Endothelial cell of umbilical vein (primary cell): ENCODE results near the gene RNF186. TPM values are rescaled to one million over a fixed set of nuclear protein-coding genes. Genes with fewer than 3 reads are reported as not detected.

Experiments used
- BruUV-seq: library from RNA; stranded (reverse); fragments of 400-500 nt; replicated peaks from 2 replicates; lab custom pipeline; 2021; lab: Mats Ljungman, UMichigan
- CTCF ChIA-PET: fragments of 300-600, 350-600 bp; sonication (Branson Sonifier 250); formaldehyde crosslinking; loops from one replicate; lab custom pipeline; 2021; ENCODE audit warnings: antibody characterized with exemption, inconsistent platforms; lab: Charles Lee
- POLR2A ChIA-PET: fragments of 300-600, 350-600 bp; sonication (Branson Sonifier 250); formaldehyde crosslinking; loops from one replicate; lab custom pipeline; 2021; ENCODE audit warnings: antibody characterized with exemption, inconsistent platforms; lab: Charles Lee
- DNase-seq: peaks from one replicate; pipeline ENCODE4 v3.0.0-alpha.2; 2011; ENCODE audit warnings: low read depth, low spot score
- FAIRE-seq: peaks from 2 replicates; lab custom pipeline; 2011; peaks lifted over from hg19 to GRCh38; lab: Jason Lieb, UNC
- H2AFZ ChIP-seq: 2 replicates; pipeline ENCODE4 v1.6.0; 2012; ENCODE audit warnings: low read depth, low read length, control low read depth, inconsistent platforms
- H3K27ac ChIP-seq: 2 replicates; pipeline ENCODE4 v1.5.1; 2011; ENCODE audit warnings: low read depth, mild to moderate bottlenecking, control low read depth, low read length, moderate library complexity; ENCODE audit not compliant: insufficient read depth
- H3K27me3 ChIP-seq, 2 experiments: 2 replicates each; pipeline versions ENCODE4 v1.6.0 to v1.6.1; 2011; ENCODE audit warnings: low read length in 2 of 2, mixed read lengths in 1 of 2; ENCODE audit not compliant: control insufficient read depth in 2 of 2, insufficient read depth in 2 of 2
- H3K36me3 ChIP-seq, 2 experiments: 2 replicates in 1 of 2; 3 replicates in 1 of 2; pipeline ENCODE4 v1.5.1; 2011; ENCODE audit warnings: low read length in 2 of 2, mild to moderate bottlenecking in 1 of 2, moderate library complexity in 1 of 2; ENCODE audit not compliant: control insufficient read depth in 2 of 2, insufficient read depth in 2 of 2; ENCODE audit errors: extremely low read depth in 1 of 2
- H3K4me1 ChIP-seq: 3 replicates; pipeline ENCODE4 v1.5.1; 2011; ENCODE audit warnings: mild to moderate bottlenecking, low read length; ENCODE audit not compliant: control insufficient read depth, insufficient read depth; ENCODE audit errors: extremely low read depth
- H3K4me2 ChIP-seq: 2 replicates; pipeline ENCODE4 v1.6.1; 2011; ENCODE audit warnings: low read length, control low read depth, mixed read lengths; ENCODE audit not compliant: insufficient read depth
- H3K4me3 ChIP-seq, 3 experiments: fragments of 200-600 bp in 1 of 3; sonication (generic), shearing (Covaris generic) in 1 of 3; replicated peaks in 1 of 3; 2 replicates each; pipeline ENCODE4 v1.5.1; 2011 to 2016; ENCODE audit warnings: control low read depth in 3 of 3, low read length in 3 of 3, mild to moderate bottlenecking in 2 of 3, inconsistent platforms in 1 of 3, low read depth in 1 of 3, moderate library complexity in 1 of 3; ENCODE audit not compliant: insufficient read depth in 1 of 3
- H3K79me2 ChIP-seq: 2 replicates; pipeline ENCODE4 v1.6.0; 2012; ENCODE audit warnings: low read length, inconsistent platforms; ENCODE audit not compliant: control insufficient read depth, insufficient read depth
- H3K9ac ChIP-seq: replicated peaks from 2 replicates; pipeline ENCODE3; 2011; ENCODE audit warnings: low read length, control low read depth; ENCODE audit not compliant: insufficient read depth; ENCODE audit errors: extremely low read depth
- H3K9me1 ChIP-seq: replicated peaks from 3 replicates; pipeline ENCODE4 v1.6.0; 2011; ENCODE audit warnings: mild to moderate bottlenecking, low read length; ENCODE audit not compliant: control insufficient read depth, insufficient read depth; ENCODE audit errors: extremely low read depth
- H3K9me3 ChIP-seq: replicated peaks from 2 replicates; pipeline ENCODE4 v1.5.1; 2012; ENCODE audit warnings: low read length, inconsistent platforms; ENCODE audit not compliant: control insufficient read depth, insufficient read depth
- H4K20me1 ChIP-seq: replicated peaks from 2 replicates; pipeline ENCODE3; 2011; ENCODE audit warnings: mild to moderate bottlenecking, low read length; ENCODE audit not compliant: control insufficient read depth, insufficient read depth; ENCODE audit errors: extremely low read depth
- CTCF ChIP-seq, 2 donors: IDR thresholded peaks; 1 replicate in 1 of 2; 2 replicates in 1 of 2; pipeline ENCODE4 v1.5.1; 2011; ENCODE audit warnings: low read length in 2 of 2, mild to moderate bottlenecking in 2 of 2, moderate library complexity in 2 of 2, control low read depth in 1 of 2, inconsistent platforms in 1 of 2, low read depth in 1 of 2; ENCODE audit not compliant: insufficient read depth in 1 of 2; ENCODE audit errors: extremely low read depth in 1 of 2
- EZH2 ChIP-seq: IDR thresholded peaks from 2 replicates; pipeline ENCODE4 v1.6.1; 2012; ENCODE audit warnings: borderline replicate concordance, low read depth, mild to moderate bottlenecking, moderate library complexity, low read length, inconsistent platforms; ENCODE audit not compliant: severe bottlenecking
- FOS ChIP-seq: IDR thresholded peaks from 2 replicates; pipeline ENCODE4 v1.6.1; 2011; ENCODE audit warnings: mild to moderate bottlenecking, low read length, moderate library complexity, borderline replicate concordance; ENCODE audit not compliant: insufficient read depth
- GATA2 ChIP-seq: IDR thresholded peaks from 2 replicates; pipeline ENCODE4 v1.7.0; 2011; ENCODE audit warnings: low read depth, mild to moderate bottlenecking, moderate library complexity, mixed read lengths, low read length; ENCODE audit not compliant: insufficient read length, insufficient read depth
- JUN ChIP-seq: IDR thresholded peaks from 2 replicates; pipeline ENCODE4 v1.6.1; 2011; ENCODE audit warnings: borderline replicate concordance, low read depth; ENCODE audit not compliant: insufficient read length, insufficient read depth
- MYC ChIP-seq: IDR thresholded peaks from one replicate; pipeline ENCODE4 v1.6.1; 2011; ENCODE audit warnings: mild to moderate bottlenecking, low read depth, low read length
- POLR2A ChIP-seq: IDR thresholded peaks from 2 replicates; pipeline ENCODE4 v1.6.1; 2012; ENCODE audit warnings: low read depth, mild to moderate bottlenecking, control low read depth, low read length
- POLR2AphosphoS5 ChIP-seq: IDR thresholded peaks from 2 replicates; pipeline ENCODE4 v1.6.1; 2012; ENCODE audit warnings: low read depth, mild to moderate bottlenecking, control low read depth, low read length, moderate library complexity; ENCODE audit not compliant: insufficient read depth
- dilution Hi-C: fragments of 300-500 bp; cut with MboI; formaldehyde crosslinking; loops from one replicate; pipeline ENCODE4 v1.15.0; 2019; ENCODE audit warnings: low sequenced_read_pairs; ENCODE audit not compliant: extremely low pct_ligation_motif_present
- intact Hi-C: fragments of 100-400 bp; cut with micrococcal nuclease; formaldehyde crosslinking; loops from one replicate; pipeline ENCODE4 v1.10.0; 2022
- polyA plus RNA-seq, 4 experiments: library from polyadenylated mRNA; depleted of rRNA in 3 of 4; stranded (reverse) in 3 of 4; unstranded in 1 of 4; fragments of >200 nt; gene quantifications; 2 replicates each; pipeline versions ENCODE4 v1.2.1 to v1.2.3, GENCODE V29; 2011 to 2012; ENCODE audit warnings: missing spikeins in 1 of 4
- total RNA-seq: library from RNA; stranded (reverse); gene quantifications from 2 replicates; pipeline ENCODE4 v1.2.3, GENCODE V29; 2021
- TF ChIP-seq, protein P1 (sequence below): IDR thresholded peaks from 2 replicates; pipeline ENCODE4 v1.6.1; 2011; ENCODE audit not compliant: insufficient read depth, insufficient read length

RNF186 gene
- total and polyA plus RNA-seq, 2 donors (not counting 3 experiments of a cell fraction or from before 2014, with no cell fraction given), result not detected

DNA sequence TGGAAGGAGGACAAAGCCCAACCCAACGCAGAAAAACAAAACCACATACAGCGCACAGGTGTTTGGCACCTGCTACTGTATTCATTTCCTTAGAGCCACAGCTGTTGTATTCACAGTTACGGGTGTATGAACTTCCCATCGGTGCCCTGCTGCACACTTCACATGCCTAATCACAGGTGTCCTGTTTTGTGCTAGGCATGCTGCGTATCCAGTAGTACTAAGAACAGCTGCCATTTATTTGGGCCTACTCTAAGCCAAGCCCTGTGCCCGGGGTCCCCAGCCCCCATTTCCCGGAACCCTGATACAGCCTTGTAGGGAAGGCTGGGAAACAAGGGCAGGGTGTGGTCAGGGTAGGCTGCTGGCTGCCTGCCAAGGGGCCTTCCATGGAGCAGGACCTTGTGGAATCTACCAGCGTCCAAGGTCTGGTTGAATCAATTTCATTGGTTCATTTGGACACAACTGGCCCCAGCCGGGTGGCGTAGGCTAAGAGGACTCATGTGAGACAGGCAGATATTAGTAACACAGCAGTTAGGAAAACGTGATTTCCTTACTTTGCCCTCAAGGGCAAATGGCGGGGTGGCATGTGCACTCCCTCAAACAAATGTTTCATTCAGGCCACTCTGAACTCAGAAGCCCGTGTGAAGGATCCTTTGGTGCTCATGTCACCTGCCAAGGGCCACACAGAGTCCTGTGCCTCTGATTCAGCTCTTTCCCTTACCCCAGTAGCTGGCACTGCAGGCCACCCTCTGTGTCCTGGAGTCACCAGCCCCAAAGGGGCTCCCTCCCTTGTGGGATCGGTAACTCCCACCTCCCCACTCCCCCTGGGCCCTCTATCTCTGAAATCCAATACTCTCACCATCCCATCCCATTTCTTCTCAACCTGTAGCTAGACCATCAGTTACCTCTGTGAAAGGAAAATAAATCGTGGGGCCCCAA, 986 bp upstream of the RNF186 start:
- Histone ChIP-seq H3K4me1 (no peaks in the 10 kb centered on the region), H3K27ac (no peak overlapping the region), H3K9ac (no peak overlapping the region), H3K4me2 (no peak overlapping the region), H3K27me3 (no peaks in the 10 kb centered on the region), H4K20me1 (no peaks in the 10 kb centered on the region), H2AFZ (no peak overlapping the region), H3K4me3 (no peak overlapping the region), H3K36me3 (no peaks in the 10 kb centered on the region), H3K9me1 (no peaks in the 10 kb centered on the region), H3K79me2 (no peaks in the 10 kb centered on the region), H3K9me3 (no peaks in the 10 kb centered on the region)
- FAIRE-seq (no peak), DNase-seq (no peak)
- TF ChIP-seq FOS, result no peak
- no peak for TF ChIP-seq MYC
- CTCF ChIA-PET, result no interaction called here
- intact Hi-C loops, result no loop called here
- BruUV-seq, result no TSS peak
- POLR2A ChIA-PET, result no interaction called here
- dilution Hi-C loops, result no loop called here

GRCh38 chr1:19814244-19814661, 830 bp downstream of the RNF186 start:
- BruUV-seq, result no TSS peak
- H3K9me1 ChIP-seq, result no peaks in the 10 kb centered on the region
- CTCF ChIA-PET, result interaction anchor here (0.8 to 1.3 kb wide), 2 partner anchors 8 to 98 kb away, joined by 3 to 5 read pairs; no protein-coding TSS in a partner anchor
- no peak for FAIRE-seq
- intact Hi-C loops (no loop called here), dilution Hi-C loops (no loop called here)
- no peak overlapping the region for H3K4me3 ChIP-seq
- no peak overlapping the region for H3K27ac ChIP-seq
- DNase-seq, result no peak
- H3K9me3 ChIP-seq, result no peaks in the 10 kb centered on the region
- no peak for TF ChIP-seq POLR2AphosphoS5
- TF ChIP-seq MYC, result no peak
- TF ChIP-seq, protein P1, sequence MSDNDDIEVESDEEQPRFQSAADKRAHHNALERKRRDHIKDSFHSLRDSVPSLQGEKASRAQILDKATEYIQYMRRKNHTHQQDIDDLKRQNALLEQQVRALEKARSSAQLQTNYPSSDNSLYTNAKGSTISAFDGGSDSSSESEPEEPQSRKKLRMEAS, result no peak
- no peak for TF ChIP-seq JUN
- TF ChIP-seq EZH2, result no peak
- no peak for TF ChIP-seq GATA2
- no peak for TF ChIP-seq FOS
- no peak for TF ChIP-seq POLR2A
- no peak for TF ChIP-seq CTCF (IDR thresholded peaks at IDR 0.05; ENCODE audit: extremely low read depth in 1 of 2, insufficient read depth in 1 of 2, low read depth in 1 of 2, low read length in 2 of 2)
- no peaks in the 10 kb centered on the region for H3K4me1 ChIP-seq
- H2AFZ ChIP-seq, result no peak overlapping the region
- no peak overlapping the region for H3K4me2 ChIP-seq
- POLR2A ChIA-PET, result no interaction called here
- no peak overlapping the region for H3K9ac ChIP-seq
- H3K79me2 ChIP-seq, result no peaks in the 10 kb centered on the region
- no peaks in the 10 kb centered on the region for H3K36me3 ChIP-seq
- H4K20me1 ChIP-seq, result no peaks in the 10 kb centered on the region
- no peaks in the 10 kb centered on the region for H3K27me3 ChIP-seq
